BJ (cell line): ENCODE results near the gene POP4. TPM values are rescaled to one million over a fixed set of nuclear protein-coding genes. Genes with fewer than 3 reads are reported as not detected.

ENCODE experiments used
- CTCF ChIA-PET: fragments of 350-600 bp; formaldehyde crosslinking; extraction: SDS; loops from one replicate; lab custom pipeline; 2021; ENCODE audit warnings: antibody characterized with exemption, inconsistent platforms; lab: Yijun Ruan, JAX
- POLR2A ChIA-PET: fragments of 300-600 bp; sonication (Branson Sonifier 250); formaldehyde crosslinking; extraction: SDS; loops from one replicate; lab custom pipeline; 2021; ENCODE audit warnings: antibody characterized with exemption; lab: Charles Lee
- DNase-seq: peaks from one replicate; pipeline ENCODE4 v3.0.0-alpha.2; 2011; ENCODE audit warnings: low read depth
- H3K27me3 ChIP-seq: 2 replicates; pipeline ENCODE4 v1.6.0; 2011; ENCODE audit warnings: low read length; ENCODE audit not compliant: control insufficient read depth, insufficient read depth
- H3K36me3 ChIP-seq: 2 replicates; pipeline ENCODE4 v1.5.1; 2011; ENCODE audit warnings: low read length; ENCODE audit not compliant: control insufficient read depth, insufficient read depth
- H3K4me3 ChIP-seq: 2 replicates; pipeline ENCODE4 v1.5.1; 2011; ENCODE audit warnings: low read depth, mild to moderate bottlenecking, control low read depth, low read length
- CTCF ChIP-seq: IDR thresholded peaks from 2 replicates; pipeline ENCODE4 v1.5.1; 2011; ENCODE audit warnings: low read depth, mild to moderate bottlenecking, control low read depth, inconsistent platforms, low read length, moderate library complexity; ENCODE audit not compliant: insufficient read depth
- polyA plus RNA-seq: library from polyadenylated mRNA; depleted of rRNA; stranded (reverse); fragments of >200 nt; gene quantifications from 2 replicates; pipeline ENCODE4 v1.2.3, GENCODE V29; 2011

Gene POP4
- polyA plus RNA-seq, 1 experiment = 55.3 TPM

DNA sequence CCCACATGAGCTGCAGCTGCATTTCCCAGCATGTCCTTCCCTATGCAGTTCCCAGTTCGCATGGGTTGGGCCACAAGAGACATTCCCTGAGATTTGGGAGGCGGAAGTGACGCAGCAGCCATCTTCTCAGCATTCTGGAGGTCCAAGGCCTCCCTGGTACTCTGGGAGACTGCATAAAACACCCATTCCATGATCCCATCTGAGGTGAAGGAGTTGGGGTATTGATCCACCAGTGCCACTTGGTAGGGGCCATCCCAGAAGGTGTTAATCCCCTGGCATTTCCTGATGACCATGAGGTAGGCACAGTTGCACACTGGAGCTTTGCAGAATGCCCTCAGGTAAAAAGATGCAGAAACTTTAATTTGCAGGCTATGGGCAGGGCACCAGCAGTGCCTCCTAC lies 25.4 kb downstream of the POP4 start:
- no peak for DNase-seq
- Histone ChIP-seq H3K36me3 (no peaks in the 10 kb centered on the region), H3K27me3 (peaks cover 8% of the 10 kb centered on the region), H3K4me3 (no peak overlapping the region)
- TF ChIP-seq CTCF = no peak
- ChIA-PET POLR2A (no interaction called here), CTCF (interaction anchor here (1.8 kb wide), 1 partner anchor 20 kb away, joined by 7 read pairs; no protein-coding TSS in a partner anchor)

DNA sequence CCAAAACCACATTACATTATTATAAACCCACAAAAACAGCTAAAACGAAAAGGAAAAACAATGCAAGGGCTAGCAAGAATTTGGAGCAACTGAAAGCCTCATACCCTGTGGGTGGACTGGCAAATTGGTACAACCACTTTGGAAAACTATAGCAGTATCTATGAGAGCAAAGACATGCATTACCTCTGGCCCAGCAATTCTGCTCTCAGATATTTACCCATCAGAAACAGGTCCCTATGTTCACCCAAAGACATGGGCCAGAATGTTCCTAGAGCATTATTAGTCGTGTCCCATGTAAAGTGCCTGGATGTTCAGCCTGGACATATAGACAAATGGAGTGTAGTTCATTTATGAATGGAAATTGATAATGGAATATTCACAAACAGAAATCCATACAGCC lies 27.9 kb downstream of the POP4 start:
- Histone ChIP-seq H3K4me3 (no peak overlapping the region), H3K36me3 (no peaks in the 10 kb centered on the region), H3K27me3 (peaks cover 10% of the 10 kb centered on the region)
- no peak for TF ChIP-seq CTCF
- POLR2A ChIA-PET = no interaction called here
- no peak for DNase-seq
- CTCF ChIA-PET = interaction anchor here (1.4 kb wide), 1 partner anchor 9 kb away, joined by 4 read pairs; no protein-coding TSS in a partner anchor

GRCh38 chr19:29634423-29635130 lies 28.5 kb downstream of the POP4 start:
- ChIA-PET CTCF (interaction anchor here (1.4 kb wide), 1 partner anchor 9 kb away, joined by 4 read pairs; no protein-coding TSS in a partner anchor), POLR2A (no interaction called here)
- no peak for TF ChIP-seq CTCF
- no peaks in the 10 kb centered on the region for H3K36me3 ChIP-seq
- DNase-seq = no peak
- H3K4me3 ChIP-seq = no peak overlapping the region
- H3K27me3 ChIP-seq = peaks cover 10% of the 10 kb centered on the region

DNA sequence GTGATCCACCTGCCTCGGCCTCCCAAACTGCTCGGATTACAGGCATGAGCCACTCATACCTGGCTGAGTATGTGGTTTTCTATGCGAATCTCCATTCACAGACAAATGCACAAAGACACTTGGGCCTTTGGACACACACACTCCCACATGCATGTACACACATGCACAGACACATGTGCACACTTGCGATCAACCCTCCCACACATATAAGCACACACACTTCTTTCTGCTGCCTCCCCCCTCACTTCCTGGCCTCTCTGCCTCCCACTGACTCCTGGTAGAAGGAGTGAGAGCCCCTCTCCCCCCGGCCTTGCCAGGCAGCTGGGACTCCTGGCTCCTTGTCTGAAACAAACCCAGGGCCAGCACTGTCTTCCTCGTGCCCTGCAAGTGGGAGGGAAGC lies 29.9 kb downstream of the POP4 start:
- no peak for DNase-seq
- POLR2A ChIA-PET = no interaction called here
- H3K36me3 ChIP-seq = no peaks in the 10 kb centered on the region
- H3K27me3 ChIP-seq = peaks cover 10% of the 10 kb centered on the region
- TF ChIP-seq CTCF = no peak
- H3K4me3 ChIP-seq = no peak overlapping the region
- CTCF ChIA-PET = interaction anchor here (0.7 kb wide), 1 partner anchor 26 kb away, joined by 4 read pairs; no protein-coding TSS in a partner anchor

GRCh38 chr19:29636553-29637360 lies 30.7 kb downstream of the POP4 start:
- CTCF ChIA-PET = interaction anchor here (0.6 to 0.7 kb wide), 3 partner anchors 10 to 26 kb away, joined by 3 to 4 read pairs (median 3); no protein-coding TSS in a partner anchor

More at GRCh38 chr19:29636553-29637360, 30.7 kb downstream of the POP4 start:
- Histone ChIP-seq H3K27me3 (peaks cover 10% of the 10 kb centered on the region), H3K36me3 (no peaks in the 10 kb centered on the region), H3K4me3 (no peak overlapping the region)
- DNase-seq = no peak
- POLR2A ChIA-PET = no interaction called here
- TF ChIP-seq CTCF = no peak
